GM13977 (cell line): Measurements from ENCODE around the gene CCDC66.

Source experiments
- DNase-seq: peaks from one replicate; pipeline ENCODE4 v3.0.0; 2012; ENCODE audit warnings: low spot score
- in situ Hi-C: fragments of 300-500 bp; cut with MboI; formaldehyde crosslinking; loops from one replicate; pipeline ENCODE4 v1.12.0; 2022; ENCODE audit warnings: low sequenced_read_pairs, low pct_unique_long_range_greater_than_20kb, mixed read lengths, inconsistent platforms; ENCODE audit not compliant: unreplicated experiment
- TF ChIP-seq, protein P1 (sequence below): IDR thresholded peaks from 2 replicates; pipeline ENCODE4 v1.5.1; 2012; ENCODE audit warnings: mild to moderate bottlenecking, control low read depth; ENCODE audit not compliant: insufficient read depth; ENCODE audit errors: extremely low read depth, missing control alignments

Gene CCDC66

GRCh38 chr3:56556908-56557830, at the start of gene CCDC66:
Gene CCDC66, plus strand, starts transcription at chr3:56557175. Its CDS starts 68 bp downstream, at chr3:56557243.
- in situ Hi-C loops, result no loop called here
- DNase-seq, result peak; percentile 92
- TF ChIP-seq, protein P1, sequence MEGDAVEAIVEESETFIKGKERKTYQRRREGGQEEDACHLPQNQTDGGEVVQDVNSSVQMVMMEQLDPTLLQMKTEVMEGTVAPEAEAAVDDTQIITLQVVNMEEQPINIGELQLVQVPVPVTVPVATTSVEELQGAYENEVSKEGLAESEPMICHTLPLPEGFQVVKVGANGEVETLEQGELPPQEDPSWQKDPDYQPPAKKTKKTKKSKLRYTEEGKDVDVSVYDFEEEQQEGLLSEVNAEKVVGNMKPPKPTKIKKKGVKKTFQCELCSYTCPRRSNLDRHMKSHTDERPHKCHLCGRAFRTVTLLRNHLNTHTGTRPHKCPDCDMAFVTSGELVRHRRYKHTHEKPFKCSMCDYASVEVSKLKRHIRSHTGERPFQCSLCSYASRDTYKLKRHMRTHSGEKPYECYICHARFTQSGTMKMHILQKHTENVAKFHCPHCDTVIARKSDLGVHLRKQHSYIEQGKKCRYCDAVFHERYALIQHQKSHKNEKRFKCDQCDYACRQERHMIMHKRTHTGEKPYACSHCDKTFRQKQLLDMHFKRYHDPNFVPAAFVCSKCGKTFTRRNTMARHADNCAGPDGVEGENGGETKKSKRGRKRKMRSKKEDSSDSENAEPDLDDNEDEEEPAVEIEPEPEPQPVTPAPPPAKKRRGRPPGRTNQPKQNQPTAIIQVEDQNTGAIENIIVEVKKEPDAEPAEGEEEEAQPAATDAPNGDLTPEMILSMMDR, result peak; percentile 69

GRCh38 chr3:56519641-56520040, 37.3 kb upstream of the CCDC66 start:
- in situ Hi-C loops, result no loop called here
- DNase-seq, result no peak
- TF ChIP-seq, protein P1, result no peak

GRCh38 chr3:56522374-56522773, 34.6 kb upstream of the CCDC66 start:
- TF ChIP-seq, protein P1, result no peak
- DNase-seq, result no peak
- in situ Hi-C loops, result no loop called here

DNA sequence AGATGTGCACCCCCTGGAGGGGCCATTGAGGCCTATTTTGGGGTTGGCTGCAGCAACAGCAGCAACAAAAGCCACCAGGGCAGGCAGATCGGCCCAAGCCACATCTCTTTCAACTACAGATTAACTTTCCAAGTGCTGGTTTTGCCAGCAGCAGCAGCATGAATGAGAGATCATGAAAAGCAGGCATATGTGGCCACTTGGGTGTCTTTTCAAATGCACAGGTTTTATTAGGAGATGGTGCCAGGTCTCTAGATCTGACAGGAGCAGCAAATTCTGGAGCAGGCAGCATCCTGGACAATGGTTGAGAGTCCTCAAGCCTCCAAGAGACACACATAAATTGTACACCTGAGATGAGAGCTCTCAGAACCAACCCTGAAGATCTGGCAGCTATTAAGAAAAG, 31.7 kb upstream of the CCDC66 start:
- TF ChIP-seq, protein P1, result no peak
- in situ Hi-C loops, result no loop called here

GRCh38 chr3:56536735-56537134, 20.2 kb upstream of the CCDC66 start:
- in situ Hi-C loops, result no loop called here
- TF ChIP-seq, protein P1, result no peak
- no peak for DNase-seq

More for the DNA sequence above, 31.7 kb upstream of the CCDC66 start:
- no peak for DNase-seq

DNA sequence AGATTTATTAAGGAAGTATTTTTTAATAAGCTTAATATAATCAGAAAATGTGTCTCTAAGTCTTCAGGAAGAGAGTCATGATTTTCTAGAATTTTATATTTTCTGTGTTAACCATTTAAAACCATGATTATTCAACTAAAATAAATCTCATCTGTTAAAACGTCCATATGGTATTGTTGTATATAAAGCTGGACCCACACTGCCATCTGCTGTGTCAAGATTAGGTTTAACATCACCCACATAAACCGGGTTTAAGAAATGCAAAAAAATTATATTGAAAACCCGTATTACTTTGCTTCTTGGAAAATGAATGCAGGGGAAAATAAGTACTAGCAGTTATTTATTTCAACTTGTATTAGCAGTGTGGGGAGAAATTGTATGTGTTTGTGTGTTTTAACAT, 9.5 kb upstream of the CCDC66 start:
- TF ChIP-seq, protein P1, result no peak
- in situ Hi-C loops, result no loop called here
- no peak for DNase-seq
